PFSK-1 (cell line): Measurements from ENCODE around the gene TKFC.

Experiments
- FOXP2 ChIP-seq: optimal IDR thresholded peaks from 2 replicates; pipeline ENCODE3; 2011; ENCODE audit warnings: borderline replicate concordance, control low read depth, inconsistent platforms; ENCODE audit not compliant: insufficient read depth; ENCODE audit errors: extremely low read length, extremely low read depth
- POLR2AphosphoS5 ChIP-seq: IDR thresholded peaks from 2 replicates; pipeline ENCODE4 v1.6.1; 2012; ENCODE audit warnings: low read depth, mild to moderate bottlenecking, control low read depth, low read length, moderate library complexity
- REST ChIP-seq, 2 experiments: IDR thresholded peaks; 2 replicates each; pipeline versions ENCODE4 v1.6.1 to v1.8.0; 2011 to 2012; ENCODE audit warnings: low read depth in 2 of 2, low read length in 2 of 2, control low read depth in 1 of 2, inconsistent platforms in 1 of 2, mild to moderate bottlenecking in 1 of 2, moderate library complexity in 1 of 2; ENCODE audit not compliant: insufficient read depth in 1 of 2
- SIN3A ChIP-seq: IDR thresholded peaks from 2 replicates; pipeline ENCODE4 v1.6.1; 2012; ENCODE audit warnings: mild to moderate bottlenecking, low read length, moderate library complexity, borderline replicate concordance; ENCODE audit not compliant: insufficient read depth
- TAF1 ChIP-seq: IDR thresholded peaks from 2 replicates; pipeline ENCODE4 v1.6.1; 2012; ENCODE audit warnings: low read length, control low read depth, borderline replicate concordance; ENCODE audit not compliant: insufficient read depth

GRCh38 chr11:61333550-61334433 lies 764 bp downstream of the TKFC start:
- TF ChIP-seq POLR2AphosphoS5 (no peak), REST (IDR thresholded peaks at IDR 0.05; ENCODE audit: insufficient read depth in 1 of 2, low read depth in 2 of 2, low read length in 2 of 2) (no peak), TAF1 (no peak), SIN3A (no peak), FOXP2 (no peak)
